ENCODE measurements around the gene KANK2. TPM values are rescaled to one million over a fixed set of nuclear protein-coding genes. Genes with fewer than 3 reads are reported as not detected.

The KANK2 gene
- total RNA-seq, 2 experiments from 2014 or later, result 6.1 to 8.0 TPM

- ChIA-PET POLR2A (no interaction called here), CTCF (no interaction called here)
- ATAC-seq (no peak), DNase-seq (no peak)
- Mint-ChIP-seq H3K4me3 (no peak overlapping the region), H3K27me3 (ENCODE audit: low read depth) (no peaks in the 10 kb centered on the region), H3K4me1 (ENCODE audit: low read depth) (peaks cover 4% of the 10 kb centered on the region), H3K27ac (peak overlapping the region; percentile 25), H3K36me3 (ENCODE audit: low read depth) (no peaks in the 10 kb centered on the region), H3K9me3 (ENCODE audit: insufficient read depth) (peaks cover 5% of the 10 kb centered on the region)
These were observed 39.3 kb upstream of the KANK2 start for GRCh38 chr19:11236324-11237301.

GRCh38 chr19:11234486-11235075, 37.2 kb upstream of the KANK2 start:
- Mint-ChIP-seq H3K9me3 (ENCODE audit: insufficient read depth) (peaks cover 5% of the 10 kb centered on the region), H3K27me3 (ENCODE audit: low read depth) (no peaks in the 10 kb centered on the region), H3K36me3 (ENCODE audit: low read depth) (no peaks in the 10 kb centered on the region), H3K4me3 (no peak overlapping the region), H3K27ac (no peak overlapping the region), H3K4me1 (ENCODE audit: low read depth) (peaks cover 4% of the 10 kb centered on the region)
- ChIA-PET CTCF (no interaction called here), POLR2A (no interaction called here)
- ATAC-seq, result no peak
- DNase-seq, result no peak

- Mint-ChIP-seq H3K4me3 (no peak overlapping the region), H3K27me3 (ENCODE audit: low read depth) (no peaks in the 10 kb centered on the region), H3K9me3 (ENCODE audit: insufficient read depth) (no peaks in the 10 kb centered on the region), H3K27ac (no peak overlapping the region), H3K36me3 (ENCODE audit: low read depth) (no peaks in the 10 kb centered on the region), H3K4me1 (ENCODE audit: low read depth) (peaks cover 4% of the 10 kb centered on the region)
- DNase-seq (no peak), ATAC-seq (no peak)
- POLR2A ChIA-PET, result no interaction called here
- CTCF ChIA-PET, result no interaction called here
These were observed 35.7 kb upstream of the KANK2 start for GRCh38 chr19:11233073-11233472.

GRCh38 chr19:11232555-11232954, 35.2 kb upstream of the KANK2 start:
- CTCF ChIA-PET, result no interaction called here
- no peak for ATAC-seq
- no peak overlapping the region for H3K4me3 Mint-ChIP-seq

GRCh38 chr19:11230621-11231386, 33.5 kb upstream of the KANK2 start:
- H3K27me3 Mint-ChIP-seq (ENCODE audit: low read depth), result no peaks in the 10 kb centered on the region
- peaks cover 4% of the 10 kb centered on the region for H3K4me1 Mint-ChIP-seq (ENCODE audit: low read depth)
- no peaks in the 10 kb centered on the region for H3K9me3 Mint-ChIP-seq (ENCODE audit: insufficient read depth)
- H3K36me3 Mint-ChIP-seq (ENCODE audit: low read depth), result no peaks in the 10 kb centered on the region
- no peak overlapping the region for H3K4me3 Mint-ChIP-seq
- DNase-seq, result no peak
- H3K27ac Mint-ChIP-seq, result no peak overlapping the region
- ATAC-seq, result no peak
- CTCF ChIA-PET, result interaction anchor here (1.1 kb wide), 1 partner anchor 105 kb away, joined by 3 read pairs; no protein-coding TSS in a partner anchor
- POLR2A ChIA-PET, result no interaction called here

More at GRCh38 chr19:11232555-11232954, 35.2 kb upstream of the KANK2 start:
- no peaks in the 10 kb centered on the region for H3K9me3 Mint-ChIP-seq (ENCODE audit: insufficient read depth)
- POLR2A ChIA-PET, result no interaction called here
- no peak overlapping the region for H3K27ac Mint-ChIP-seq
- H3K4me1 Mint-ChIP-seq (ENCODE audit: low read depth), result peaks cover 4% of the 10 kb centered on the region
- DNase-seq, result no peak
- H3K36me3 Mint-ChIP-seq (ENCODE audit: low read depth), result no peaks in the 10 kb centered on the region
- H3K27me3 Mint-ChIP-seq (ENCODE audit: low read depth), result no peaks in the 10 kb centered on the region

GRCh38 chr19:11227195-11227886, 30.0 kb upstream of the KANK2 start:
- Mint-ChIP-seq H3K4me3 (no peak overlapping the region), H3K9me3 (ENCODE audit: insufficient read depth) (no peaks in the 10 kb centered on the region), H3K27ac (no peak overlapping the region), H3K4me1 (ENCODE audit: low read depth) (no peaks in the 10 kb centered on the region), H3K27me3 (ENCODE audit: low read depth) (no peaks in the 10 kb centered on the region), H3K36me3 (ENCODE audit: low read depth) (no peaks in the 10 kb centered on the region)
- ChIA-PET POLR2A (no interaction called here), CTCF (no interaction called here)
- DNase-seq (peak; percentile 30), ATAC-seq (peak; percentile 57)

- ATAC-seq (no peak), DNase-seq (no peak)
- Mint-ChIP-seq H3K4me1 (ENCODE audit: low read depth) (no peaks in the 10 kb centered on the region), H3K36me3 (ENCODE audit: low read depth) (no peaks in the 10 kb centered on the region), H3K4me3 (no peak overlapping the region), H3K27me3 (ENCODE audit: low read depth) (no peaks in the 10 kb centered on the region), H3K9me3 (ENCODE audit: insufficient read depth) (no peaks in the 10 kb centered on the region), H3K27ac (no peak overlapping the region)
- CTCF ChIA-PET, result no interaction called here
- POLR2A ChIA-PET, result no interaction called here
These were observed 29.4 kb upstream of the KANK2 start for GRCh38 chr19:11226716-11227166.

GRCh38 chr19:11225815-11226214, 28.5 kb upstream of the KANK2 start:
- Mint-ChIP-seq H3K9me3 (ENCODE audit: insufficient read depth) (peaks cover 6% of the 10 kb centered on the region), H3K27ac (no peak overlapping the region), H3K36me3 (ENCODE audit: low read depth) (no peaks in the 10 kb centered on the region), H3K4me3 (no peak overlapping the region), H3K4me1 (ENCODE audit: low read depth) (no peaks in the 10 kb centered on the region), H3K27me3 (ENCODE audit: low read depth) (no peaks in the 10 kb centered on the region)
- ATAC-seq, result no peak
- DNase-seq, result no peak
- POLR2A ChIA-PET, result no interaction called here
- CTCF ChIA-PET, result no interaction called here

GRCh38 chr19:11225172-11225571, 27.8 kb upstream of the KANK2 start:
- no peak for ATAC-seq
- ChIA-PET CTCF (no interaction called here), POLR2A (no interaction called here)
- no peak overlapping the region for H3K4me3 Mint-ChIP-seq
- H3K36me3 Mint-ChIP-seq (ENCODE audit: low read depth), result no peaks in the 10 kb centered on the region
- no peak overlapping the region for H3K27ac Mint-ChIP-seq
- H3K27me3 Mint-ChIP-seq (ENCODE audit: low read depth), result no peaks in the 10 kb centered on the region
- no peaks in the 10 kb centered on the region for H3K4me1 Mint-ChIP-seq (ENCODE audit: low read depth)
- DNase-seq, result no peak
- H3K9me3 Mint-ChIP-seq (ENCODE audit: insufficient read depth), result peaks cover 10% of the 10 kb centered on the region

GRCh38 chr19:11224429-11224828, 27.1 kb upstream of the KANK2 start:
- Mint-ChIP-seq H3K4me1 (ENCODE audit: low read depth) (no peaks in the 10 kb centered on the region), H3K9me3 (ENCODE audit: insufficient read depth) (peaks cover 10% of the 10 kb centered on the region), H3K4me3 (no peak overlapping the region), H3K36me3 (ENCODE audit: low read depth) (no peaks in the 10 kb centered on the region), H3K27me3 (ENCODE audit: low read depth) (no peaks in the 10 kb centered on the region), H3K27ac (no peak overlapping the region)
- ChIA-PET POLR2A (no interaction called here), CTCF (interaction anchor here (0.8 kb wide), 1 partner anchor 19 kb away, joined by 3 read pairs; no protein-coding TSS in a partner anchor)
- no peak for ATAC-seq
- no peak for DNase-seq

GRCh38 chr19:11223200-11223599, 25.9 kb upstream of the KANK2 start:
- Mint-ChIP-seq H3K9me3 (ENCODE audit: insufficient read depth) (peaks cover 10% of the 10 kb centered on the region), H3K4me1 (ENCODE audit: low read depth) (no peaks in the 10 kb centered on the region), H3K36me3 (ENCODE audit: low read depth) (no peaks in the 10 kb centered on the region), H3K27me3 (ENCODE audit: low read depth) (no peaks in the 10 kb centered on the region), H3K27ac (no peak overlapping the region), H3K4me3 (no peak overlapping the region)
- ATAC-seq (no peak), DNase-seq (no peak)
- ChIA-PET POLR2A (no interaction called here), CTCF (no interaction called here)
